Liver (tissue), 9 donors: ENCODE measurements around the gene PDCD6IP. TPM values are rescaled to one million over a fixed set of nuclear protein-coding genes. Genes with fewer than 3 reads are reported as not detected.

Experiments
- DNase-seq: peaks from one replicate; pipeline ENCODE4 v3.0.0-alpha.2; 2017; ENCODE audit warnings: low spot score
- H3K27ac ChIP-seq, 2 donors: one replicate each; pipeline ENCODE4 v1.7.0; 2013; ENCODE audit warnings: inconsistent platforms in 2 of 2, low read length in 2 of 2, control low read depth in 1 of 2, low read depth in 1 of 2, mild to moderate bottlenecking in 1 of 2
- H3K27me3 ChIP-seq, 4 donors: one replicate each; pipeline versions ENCODE4 v1.6.1 to v1.7.0; 2013; ENCODE audit warnings: low read length in 3 of 4, inconsistent platforms in 1 of 4, mild to moderate bottlenecking in 1 of 4, moderate library complexity in 1 of 4; ENCODE audit not compliant: control insufficient read depth in 4 of 4, insufficient read depth in 4 of 4
- H3K36me3 ChIP-seq, 4 donors: one replicate each; pipeline versions ENCODE4 v1.6.1 to v1.7.0; 2013; ENCODE audit warnings: low read length in 3 of 4, mild to moderate bottlenecking in 3 of 4, low read depth in 1 of 4, moderate library complexity in 1 of 4; ENCODE audit not compliant: control insufficient read depth in 4 of 4, insufficient read depth in 3 of 4
- H3K4me1 ChIP-seq, 4 donors: one replicate each; pipeline versions ENCODE4 v1.6.1 to v1.7.0; 2013; ENCODE audit warnings: low read length in 3 of 4, mild to moderate bottlenecking in 3 of 4, moderate library complexity in 1 of 4; ENCODE audit not compliant: control insufficient read depth in 4 of 4, insufficient read depth in 4 of 4
- H3K4me3 ChIP-seq, 3 donors: one replicate each; pipeline versions ENCODE4 v1.6.1 to v1.7.0; 2013; ENCODE audit warnings: low read length in 3 of 3, control low read depth in 1 of 3, low read depth in 1 of 3, mild to moderate bottlenecking in 1 of 3
- H3K9ac ChIP-seq, 2 donors: one replicate each; pipeline ENCODE4 v1.7.0; 2013; ENCODE audit warnings: low read length in 2 of 2, mild to moderate bottlenecking in 2 of 2, moderate library complexity in 2 of 2, control low read depth in 1 of 2, low read depth in 1 of 2
- H3K9me3 ChIP-seq, 4 donors: one replicate each; pipeline versions ENCODE4 v1.6.1 to v1.7.0; 2013; ENCODE audit warnings: low read length in 3 of 4; ENCODE audit not compliant: control insufficient read depth in 4 of 4
- CTCF ChIP-seq: fragments of 150-350 bp; IDR thresholded peaks from 2 replicates; pipeline ENCODE4 v1.5.1; 2017; ENCODE audit warnings: improper control_type of control experiment, low read depth, low read length; ENCODE audit not compliant: missing input control
- FOXA1 ChIP-seq: IDR thresholded peaks from 2 replicates; pipeline ENCODE4 v1.6.1; 2016; ENCODE audit warnings: antibody characterized with exemption
- GABPA ChIP-seq, 2 donors: IDR thresholded peaks in 1 of 2; conservative IDR thresholded peaks in 1 of 2; 2 replicates each; pipeline ENCODE4 v1.6.1; 2016; ENCODE audit warnings: antibody characterized with exemption in 2 of 2, mild to moderate bottlenecking in 1 of 2, moderate library complexity in 1 of 2
- HNF4A ChIP-seq, 2 donors: conservative IDR thresholded peaks; 2 replicates each; pipeline ENCODE4 v1.6.1; 2016; ENCODE audit warnings: antibody characterized with exemption in 2 of 2, mild to moderate bottlenecking in 2 of 2
- JUND ChIP-seq, 2 donors: IDR thresholded peaks; 2 replicates each; pipeline ENCODE4 v1.6.1; 2016; ENCODE audit warnings: antibody characterized with exemption in 2 of 2
- MAX ChIP-seq: IDR thresholded peaks from 2 replicates; pipeline ENCODE4 v1.6.1; 2016; ENCODE audit warnings: antibody characterized with exemption
- RAD21 ChIP-seq, 2 donors: IDR thresholded peaks; 2 replicates each; pipeline ENCODE4 v1.6.1; 2016; ENCODE audit warnings: antibody characterized with exemption in 2 of 2, mild to moderate bottlenecking in 2 of 2
- REST ChIP-seq: IDR thresholded peaks from 2 replicates; pipeline ENCODE4 v1.6.1; 2016; ENCODE audit warnings: antibody characterized with exemption, mild to moderate bottlenecking
- SP1 ChIP-seq: IDR thresholded peaks from 2 replicates; pipeline ENCODE4 v1.6.1; 2018; ENCODE audit warnings: antibody characterized with exemption, mild to moderate bottlenecking
- YY1 ChIP-seq: IDR thresholded peaks from 2 replicates; pipeline ENCODE4 v1.6.1; 2016; ENCODE audit warnings: antibody characterized with exemption, mild to moderate bottlenecking
- ZBTB33 ChIP-seq: IDR thresholded peaks from 2 replicates; pipeline ENCODE4 v1.6.1; 2016; ENCODE audit warnings: antibody characterized with exemption
- WGBS: extraction: QIAGEN DNeasy Blood & Tissue Kit; methylation state at CpG from one replicate; pipeline ENCODE4 v1.1.7; 2013; 5-methylcytosine and 5-hydroxymethylcytosine counted together
- polyA plus RNA-seq, 2 donors: library from polyadenylated mRNA; stranded (reverse) in 1 of 2; unstranded in 1 of 2; fragments of 200-250 nt in 1 of 2; fragments of >200 nt in 1 of 2; fragmentation: Nextera tagmentation in 1 of 2; extraction: Ambion mirVana in 1 of 2; gene quantifications; one replicate each; pipeline versions ENCODE4 v1.2.1 to v1.2.3, GENCODE V29; 2013 to 2015
- total RNA-seq, 2 donors: library from RNA; depleted of rRNA; stranded (reverse); fragments of >200 nt; gene quantifications; one replicate each; pipeline ENCODE4 v1.2.3, GENCODE V29; 2014
- donor health status: healthy.
- donor health status: healthy.
- donor health status: healthy.
- donor health status: healthy.
- donor health status: healthy.

The PDCD6IP gene
- total and polyA plus RNA-seq, 4 donors: 31.9 to 73.8 (median 47.9) TPM

- no peak overlapping the region for H3K27ac ChIP-seq
- no peak for DNase-seq
- no peaks in the 10 kb centered on the region for H3K27me3 ChIP-seq
- H3K9me3 ChIP-seq: no peaks in the 10 kb centered on the region
- no peak overlapping the region for H3K9ac ChIP-seq
- no peaks in the 10 kb centered on the region for H3K36me3 ChIP-seq
- TF ChIP-seq JUND (IDR thresholded peaks at IDR 0.05) (no peak), HNF4A (conservative IDR thresholded peaks at IDR 0.05) (no peak), YY1 (no peak), RAD21 (IDR thresholded peaks at IDR 0.05) (no peak), REST (no peak), GABPA (IDR thresholded peaks at IDR 0.05 in 1 of 2, conservative IDR thresholded peaks at IDR 0.05 in 1 of 2) (no peak), CTCF (no peak), MAX (no peak), ZBTB33 (no peak), SP1 (no peak)
- no peaks in the 10 kb centered on the region for H3K4me1 ChIP-seq
- 89% methylated on average over 1 of the region's 1 CpG for WGBS
- no peak overlapping the region for H3K4me3 ChIP-seq
Measured at GRCh38 chr3:33874815-33875214, 76.4 kb downstream of the PDCD6IP start.

GRCh38 chr3:33875680-33876079 lies 77.2 kb downstream of the PDCD6IP start:
- no peak for TF ChIP-seq GABPA (IDR thresholded peaks at IDR 0.05 in 1 of 2, conservative IDR thresholded peaks at IDR 0.05 in 1 of 2)
- no peak for TF ChIP-seq SP1
- no peak for TF ChIP-seq FOXA1
- TF ChIP-seq ZBTB33: no peak
- no peak overlapping the region for H3K9ac ChIP-seq
- no peaks in the 10 kb centered on the region for H3K4me1 ChIP-seq
- no peak overlapping the region for H3K4me3 ChIP-seq
- H3K9me3 ChIP-seq: no peaks in the 10 kb centered on the region
- no peak for DNase-seq
- H3K27ac ChIP-seq: no peak overlapping the region
- H3K36me3 ChIP-seq: no peaks in the 10 kb centered on the region
- H3K27me3 ChIP-seq: no peaks in the 10 kb centered on the region
